Tibial artery (tissue), 4 donors: ENCODE data around the gene CACNA1B.

Experiments
- DNase-seq, 2 donors: peaks; one replicate each; pipeline ENCODE4 v3.0.0-alpha.2; 2019
- H3K27ac ChIP-seq, 2 donors: fragments of 200-600 bp; sonication (generic) in 1 of 2; 1 replicate in 1 of 2; 2 replicates in 1 of 2; pipeline ENCODE4 v1.5.1; 2018 to 2019; ENCODE audit warnings: mild to moderate bottlenecking in 1 of 2
- H3K27me3 ChIP-seq, 2 donors: fragments of 200-600 bp; sonication (generic) in 1 of 2; one replicate each; pipeline versions ENCODE4 v1.5.1 to v1.6.0; 2016 to 2019
- H3K36me3 ChIP-seq, 3 donors: fragments of 200-600 bp; sonication (generic) in 2 of 3; one replicate each; pipeline ENCODE4 v1.5.1; 2016 to 2019; ENCODE audit warnings: mild to moderate bottlenecking in 2 of 3
- H3K4me1 ChIP-seq, 4 donors: fragments of 200-600 bp; sonication (generic) in 2 of 4; 1 replicate in 3 of 4; 2 replicates in 1 of 4; pipeline ENCODE4 v1.5.1; 2016 to 2019
- H3K4me3 ChIP-seq, 2 donors: fragments of 200-600 bp; sonication (generic) in 1 of 2; 1 replicate in 1 of 2; 2 replicates in 1 of 2; pipeline ENCODE4 v1.5.1; 2018 to 2019; ENCODE audit warnings: mild to moderate bottlenecking in 2 of 2
- H3K9me3 ChIP-seq, 3 donors: fragments of 200-600 bp; sonication (generic) in 1 of 3; one replicate each; pipeline ENCODE4 v1.5.1; 2016 to 2019
- intact Hi-C: fragments of 100-400 bp; cut with DNase I; formaldehyde crosslinking; loops from one replicate; pipeline ENCODE4 v1.15.0; 2023; ENCODE audit warnings: low total_unique reads
- TF ChIP-seq, protein P1 (sequence below), 2 experiments: fragments of 200-600 bp in 1 of 2; fragments of 450-650 bp in 1 of 2; IDR thresholded peaks; one replicate each; pipeline ENCODE4 v1.5.1; 2017 to 2019; ENCODE audit warnings: antibody characterized with exemption in 2 of 2, mild to moderate bottlenecking in 1 of 2, moderate library complexity in 1 of 2

The CACNA1B gene

DNA sequence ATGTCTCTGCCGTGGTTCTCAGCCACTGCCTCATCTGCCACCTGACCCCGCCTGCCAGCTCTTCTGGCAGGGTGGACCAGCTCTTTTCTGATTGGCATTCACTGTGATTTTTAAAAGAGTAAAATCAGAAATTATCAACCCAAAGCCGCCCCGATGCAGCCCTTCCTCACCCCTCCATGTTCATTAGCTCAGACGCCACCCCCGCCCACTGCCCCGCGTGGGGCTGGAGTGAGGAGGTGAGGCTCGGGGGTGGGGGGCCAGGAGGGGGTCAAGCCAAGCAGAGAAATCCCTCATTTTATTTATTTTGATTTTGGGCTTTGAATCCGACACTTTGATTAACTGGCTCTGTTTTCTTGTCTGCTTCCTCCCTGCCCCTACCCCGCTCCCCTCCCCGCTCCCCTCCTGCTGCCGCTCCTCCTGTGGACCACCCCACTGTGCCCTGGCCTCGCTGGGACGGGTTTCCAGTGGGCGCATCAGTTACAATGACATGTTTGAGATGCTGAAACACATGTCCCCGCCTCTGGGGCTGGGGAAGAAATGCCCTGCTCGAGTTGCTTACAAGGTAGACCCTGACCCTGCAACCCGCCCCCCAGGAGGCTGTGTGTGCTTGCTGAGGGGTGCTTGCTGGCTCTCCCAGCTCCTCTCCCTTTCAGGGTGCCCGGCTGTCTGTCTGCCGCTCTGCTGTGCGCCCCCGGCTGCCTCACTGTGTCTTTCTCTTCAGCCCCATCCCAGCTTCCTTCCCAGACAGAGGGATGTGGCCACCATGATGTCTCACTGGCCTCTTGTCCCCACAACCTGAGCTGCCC lies 224.9 kb downstream of the CACNA1B start:
- Histone ChIP-seq H3K27ac (no peak overlapping the region), H3K27me3 (peaks cover 0 to 27% of the 10 kb centered on the region in 2 donors), H3K4me1 (no peaks in the 10 kb centered on the region), H3K36me3 (no peaks in the 10 kb centered on the region), H3K4me3 (no peak overlapping the region), H3K9me3 (no peaks in the 10 kb centered on the region)
- TF ChIP-seq, protein P1, sequence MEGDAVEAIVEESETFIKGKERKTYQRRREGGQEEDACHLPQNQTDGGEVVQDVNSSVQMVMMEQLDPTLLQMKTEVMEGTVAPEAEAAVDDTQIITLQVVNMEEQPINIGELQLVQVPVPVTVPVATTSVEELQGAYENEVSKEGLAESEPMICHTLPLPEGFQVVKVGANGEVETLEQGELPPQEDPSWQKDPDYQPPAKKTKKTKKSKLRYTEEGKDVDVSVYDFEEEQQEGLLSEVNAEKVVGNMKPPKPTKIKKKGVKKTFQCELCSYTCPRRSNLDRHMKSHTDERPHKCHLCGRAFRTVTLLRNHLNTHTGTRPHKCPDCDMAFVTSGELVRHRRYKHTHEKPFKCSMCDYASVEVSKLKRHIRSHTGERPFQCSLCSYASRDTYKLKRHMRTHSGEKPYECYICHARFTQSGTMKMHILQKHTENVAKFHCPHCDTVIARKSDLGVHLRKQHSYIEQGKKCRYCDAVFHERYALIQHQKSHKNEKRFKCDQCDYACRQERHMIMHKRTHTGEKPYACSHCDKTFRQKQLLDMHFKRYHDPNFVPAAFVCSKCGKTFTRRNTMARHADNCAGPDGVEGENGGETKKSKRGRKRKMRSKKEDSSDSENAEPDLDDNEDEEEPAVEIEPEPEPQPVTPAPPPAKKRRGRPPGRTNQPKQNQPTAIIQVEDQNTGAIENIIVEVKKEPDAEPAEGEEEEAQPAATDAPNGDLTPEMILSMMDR (IDR thresholded peaks at IDR 0.05), result no peak
- no peak for DNase-seq
- intact Hi-C loops, result no loop called here

DNA sequence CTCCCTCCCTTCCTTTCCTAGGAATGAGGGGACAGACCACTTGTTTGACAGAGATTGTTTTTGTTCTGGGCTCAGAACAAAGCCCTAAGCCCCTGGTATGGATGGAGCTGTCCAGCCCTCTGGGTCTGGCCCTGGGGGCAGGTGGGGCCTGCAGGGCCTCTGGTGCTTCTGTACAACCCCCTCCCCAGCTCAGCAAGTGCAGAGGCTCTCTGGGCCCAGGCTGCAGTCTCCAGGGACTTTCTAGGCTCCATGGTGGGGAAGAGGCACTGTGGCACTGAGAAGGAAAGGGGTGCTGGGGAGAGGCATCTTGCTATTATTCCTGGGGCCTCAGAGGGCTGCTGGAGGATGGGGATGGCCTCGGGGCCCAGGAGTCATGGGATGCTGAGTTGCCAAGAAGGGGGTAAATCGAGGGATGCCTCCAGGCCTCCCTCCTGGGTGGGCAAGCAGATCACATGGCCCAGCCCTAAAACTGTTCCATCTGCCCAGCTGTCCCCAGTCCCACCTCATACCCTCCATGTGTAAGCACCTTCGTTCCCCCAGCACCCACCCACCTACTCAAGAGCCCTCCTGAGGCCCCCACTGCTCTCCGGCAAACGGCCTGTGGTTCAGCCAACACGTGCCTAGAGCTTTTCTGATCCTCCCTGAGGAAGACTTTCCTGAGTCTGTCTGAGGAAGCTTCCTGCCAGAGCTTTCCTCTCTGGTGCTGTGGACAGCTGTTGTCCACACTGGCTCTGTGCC lies 225.7 kb downstream of the CACNA1B start:
- intact Hi-C loops, result no loop called here
- no peak overlapping the region for H3K27ac ChIP-seq
- no peak for DNase-seq

DNA sequence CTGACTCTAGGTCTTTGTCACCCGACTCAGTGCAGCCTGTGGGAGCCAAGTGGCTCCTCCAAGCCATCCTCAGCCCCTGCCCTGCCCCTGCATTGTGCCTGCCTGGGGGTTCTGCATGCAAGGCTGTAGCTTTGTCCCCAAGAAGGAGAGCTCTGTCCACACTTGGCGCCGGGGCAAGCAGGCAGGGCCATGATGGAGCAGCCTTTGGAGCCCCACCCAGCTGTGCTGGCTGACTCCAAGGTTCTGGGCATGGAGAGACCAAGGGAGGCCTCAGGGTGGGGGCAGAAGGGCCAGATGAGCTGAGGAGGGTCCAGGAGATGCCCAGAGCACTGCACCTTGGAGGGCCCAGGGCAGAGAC lies 226.2 kb downstream of the CACNA1B start:
- DNase-seq, result no peak
- intact Hi-C loops, result no loop called here
- no peaks in the 10 kb centered on the region for H3K36me3 ChIP-seq
- no peaks in the 10 kb centered on the region for H3K9me3 ChIP-seq
- no peak overlapping the region for H3K4me3 ChIP-seq
- H3K4me1 ChIP-seq, result no peaks in the 10 kb centered on the region
- TF ChIP-seq, protein P1 (IDR thresholded peaks at IDR 0.05), result no peak
- peaks cover 0 to 27% of the 10 kb centered on the region in 2 donors for H3K27me3 ChIP-seq
- H3K27ac ChIP-seq, result no peak overlapping the region

More for the DNA sequence above, 225.7 kb downstream of the CACNA1B start:
- H3K9me3 ChIP-seq, result no peaks in the 10 kb centered on the region
- no peak overlapping the region for H3K4me3 ChIP-seq
- H3K36me3 ChIP-seq, result no peaks in the 10 kb centered on the region
- no peaks in the 10 kb centered on the region for H3K4me1 ChIP-seq
- TF ChIP-seq, protein P1 (IDR thresholded peaks at IDR 0.05), result no peak
- peaks cover 0 to 27% of the 10 kb centered on the region in 2 donors for H3K27me3 ChIP-seq

DNA sequence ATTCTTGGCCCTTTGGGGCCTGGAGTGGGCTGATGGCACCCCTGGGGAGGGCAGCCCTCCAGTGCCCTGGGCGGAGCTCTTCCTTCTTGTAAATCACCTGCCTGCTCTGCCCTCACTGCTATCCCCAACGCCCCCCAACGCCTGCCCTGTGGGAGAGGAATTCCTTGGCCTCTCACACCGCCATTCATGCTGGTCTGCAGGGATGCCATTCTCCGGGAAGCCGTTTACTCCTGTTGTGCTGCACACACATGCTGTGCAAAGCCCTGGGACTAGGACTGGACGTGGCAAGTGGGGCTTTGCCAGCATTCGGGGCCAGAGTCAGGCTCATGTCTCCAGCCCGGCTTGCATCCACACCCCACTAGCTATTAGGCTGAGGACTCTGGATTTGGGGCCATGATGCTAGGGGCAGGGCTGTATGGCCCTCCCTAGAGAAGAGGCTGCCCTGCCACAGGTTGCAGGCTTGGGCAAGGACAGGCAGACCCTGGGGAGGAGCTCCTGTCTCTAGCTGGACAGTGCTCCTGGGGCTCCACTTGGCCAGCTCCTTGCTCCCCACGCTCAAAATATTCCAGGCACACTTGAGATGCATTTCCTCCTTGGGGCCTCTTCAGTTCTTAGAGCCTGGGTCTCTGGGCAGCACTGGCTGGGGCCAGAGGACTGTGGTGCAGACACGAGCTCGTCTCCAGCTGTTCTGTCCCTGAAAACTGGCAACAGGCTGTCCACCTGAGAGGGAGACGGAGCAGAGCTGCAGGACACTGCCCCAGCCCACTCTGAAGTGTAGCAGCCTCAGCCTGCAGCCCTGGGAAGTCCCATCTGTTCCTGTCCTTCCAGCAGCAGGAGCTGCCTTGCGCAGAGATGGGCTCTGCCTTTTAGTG lies 226.9 kb downstream of the CACNA1B start:
- intact Hi-C loops, result no loop called here
- no peak overlapping the region for H3K27ac ChIP-seq

DNA sequence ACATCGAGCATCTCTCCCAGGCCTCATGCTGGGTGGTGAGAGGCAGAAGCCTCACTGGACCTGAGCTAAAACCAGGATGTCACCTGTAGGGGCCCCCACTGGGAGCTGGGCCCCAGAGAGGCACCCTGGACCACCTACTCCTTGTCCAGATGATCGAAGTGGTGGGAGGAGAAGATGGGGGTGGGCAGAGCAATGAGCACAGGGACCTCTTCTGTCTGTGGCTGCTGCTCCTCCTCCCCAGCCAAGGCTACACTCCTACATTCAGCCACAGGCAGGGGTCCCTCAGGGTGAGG lies 227.5 kb downstream of the CACNA1B start:
- Histone ChIP-seq H3K27ac (no peak overlapping the region), H3K27me3 (peaks cover 0 to 27% of the 10 kb centered on the region in 2 donors), H3K4me1 (no peaks in the 10 kb centered on the region), H3K36me3 (no peaks in the 10 kb centered on the region), H3K9me3 (no peaks in the 10 kb centered on the region), H3K4me3 (no peak overlapping the region)
- no peak for DNase-seq
- intact Hi-C loops, result no loop called here
- TF ChIP-seq, protein P1 (IDR thresholded peaks at IDR 0.05), result no peak

More for the DNA sequence above, 226.9 kb downstream of the CACNA1B start:
- TF ChIP-seq, protein P1 (IDR thresholded peaks at IDR 0.05), result no peak
- no peaks in the 10 kb centered on the region for H3K36me3 ChIP-seq
- no peak for DNase-seq
- no peaks in the 10 kb centered on the region for H3K4me1 ChIP-seq
- no peaks in the 10 kb centered on the region for H3K9me3 ChIP-seq
- H3K27me3 ChIP-seq, result peaks cover 0 to 27% of the 10 kb centered on the region in 2 donors
- H3K4me3 ChIP-seq, result no peak overlapping the region
